IMR-90 (cell line): ENCODE results near the gene PPP1R14B. TPM values are rescaled to one million over a fixed set of nuclear protein-coding genes. Genes with fewer than 3 reads are reported as not detected.

Experiments used
- ATAC-seq: fragments of 200-7000 bp; cut with Tn5 transposase; 2 replicates; pipeline ENCODE4 v1.9.1; 2020; ENCODE audit warnings: low read depth, mild to moderate bottlenecking, moderate library complexity
- BruUV-seq: library from RNA; stranded (reverse); fragments of 400-500 nt; replicated peaks from 2 replicates; lab custom pipeline; 2021; lab: Mats Ljungman, UMichigan
- CTCF ChIA-PET: fragments of 300-600 bp; formaldehyde crosslinking; extraction: SDS; loops from one replicate; lab custom pipeline; 2021; ENCODE audit warnings: antibody characterized with exemption; lab: Yijun Ruan, JAX
- POLR2A ChIA-PET: fragments of 300-600 bp; sonication (Branson Sonifier 250); formaldehyde crosslinking; loops from one replicate; lab custom pipeline; 2022; ENCODE audit warnings: antibody characterized with exemption; ENCODE audit not compliant: unreplicated experiment; lab: Charles Lee
- DNase-seq: peaks from one replicate; pipeline ENCODE4 v3.0.0; 2013
- H2AFZ ChIP-seq: replicated peaks from 2 replicates; pipeline ENCODE3; 2013; ENCODE audit warnings: low read length, mild to moderate bottlenecking; ENCODE audit not compliant: poor library complexity
- H2AK5ac ChIP-seq: 2 replicates; pipeline ENCODE4 v1.6.1; 2013; ENCODE audit warnings: low read depth, low read length, inconsistent platforms
- H2AK9ac ChIP-seq: replicated peaks from 2 replicates; pipeline ENCODE3; 2013; ENCODE audit warnings: mild to moderate bottlenecking, low read depth, low read length, moderate library complexity; ENCODE audit not compliant: poor library complexity
- H2BK120ac ChIP-seq: 2 replicates; pipeline ENCODE4 v1.6.1; 2013; ENCODE audit warnings: low read depth, low read length, inconsistent platforms
- H2BK15ac ChIP-seq: 3 replicates; pipeline ENCODE4 v1.6.1; 2013; ENCODE audit warnings: low read depth, low read length, inconsistent platforms
- H2BK20ac ChIP-seq: 2 replicates; pipeline ENCODE4 v1.6.1; 2013; ENCODE audit warnings: low read depth, mild to moderate bottlenecking, inconsistent platforms, low read length, moderate library complexity
- H2BK5ac ChIP-seq: 2 replicates; pipeline ENCODE4 v1.6.1; 2013; ENCODE audit warnings: mild to moderate bottlenecking, low read depth, low read length, inconsistent platforms; ENCODE audit not compliant: poor library complexity, severe bottlenecking
- H3K14ac ChIP-seq: replicated peaks from 2 replicates; pipeline ENCODE4 v1.6.1; 2013; ENCODE audit warnings: low read depth, low read length, inconsistent platforms
- H3K18ac ChIP-seq: 2 replicates; pipeline ENCODE4 v1.6.1; 2013; ENCODE audit warnings: low read depth, low read length, control low read depth
- H3K23ac ChIP-seq: 2 replicates; pipeline ENCODE4 v1.6.1; 2013; ENCODE audit warnings: low read depth, low read length, inconsistent platforms
- H3K27ac ChIP-seq: 2 replicates; pipeline ENCODE4 v1.5.1; 2013; ENCODE audit warnings: mild to moderate bottlenecking, control low read depth, low read length; ENCODE audit not compliant: insufficient read depth
- H3K27me3 ChIP-seq: 2 replicates; pipeline ENCODE4 v1.6.1; 2013; ENCODE audit warnings: low read length; ENCODE audit not compliant: control insufficient read depth, insufficient read depth
- H3K36me3 ChIP-seq: 2 replicates; pipeline ENCODE4 v1.6.1; 2013; ENCODE audit warnings: low read length, mixed read lengths; ENCODE audit not compliant: control insufficient read depth, insufficient read depth
- H3K4ac ChIP-seq: 2 replicates; pipeline ENCODE4 v1.6.1; 2013; ENCODE audit warnings: low read depth, low read length, inconsistent platforms
- H3K4me1 ChIP-seq: 2 replicates; pipeline ENCODE4 v1.6.1; 2013; ENCODE audit warnings: low read length, mixed read lengths; ENCODE audit not compliant: control insufficient read depth, insufficient read depth
- H3K4me2 ChIP-seq: 2 replicates; pipeline ENCODE4 v1.6.1; 2013; ENCODE audit warnings: low read depth, mild to moderate bottlenecking, control low read depth, low read length, moderate library complexity
- H3K4me3 ChIP-seq: 2 replicates; pipeline ENCODE4 v1.5.1; 2013; ENCODE audit warnings: low read depth, mild to moderate bottlenecking, control low read depth, low read length, moderate library complexity; ENCODE audit not compliant: insufficient read depth
- H3K56ac ChIP-seq: 2 replicates; pipeline ENCODE4 v1.6.1; 2013; ENCODE audit warnings: low read length, inconsistent platforms; ENCODE audit not compliant: insufficient read depth; ENCODE audit errors: extremely low read depth
- H3K79me1 ChIP-seq, 2 experiments: 2 replicates each; pipeline ENCODE4 v1.6.1; 2013; ENCODE audit warnings: low read length in 2 of 2, inconsistent platforms in 1 of 2, low read depth in 1 of 2
- H3K9ac ChIP-seq: 2 replicates; pipeline ENCODE4 v1.6.1; 2013; ENCODE audit warnings: low read depth, low read length, control low read depth
- H3K9me1 ChIP-seq: 2 replicates; pipeline ENCODE4 v1.6.1; 2013; ENCODE audit warnings: low read length, inconsistent platforms; ENCODE audit not compliant: insufficient read depth
- H3K9me3 ChIP-seq: 2 replicates; pipeline ENCODE4 v1.6.1; 2013; ENCODE audit warnings: low read length; ENCODE audit not compliant: control insufficient read depth, insufficient read depth
- H4K20me1 ChIP-seq: 2 replicates; pipeline ENCODE4 v1.6.1; 2013; ENCODE audit warnings: low read length, inconsistent platforms; ENCODE audit not compliant: insufficient read depth
- H4K5ac ChIP-seq: 2 replicates; pipeline ENCODE4 v1.6.1; 2013; ENCODE audit warnings: mild to moderate bottlenecking, low read depth, low read length, control low read depth
- H4K8ac ChIP-seq, 2 experiments: 2 replicates each; pipeline ENCODE4 v1.6.1; 2013; ENCODE audit warnings: low read depth in 2 of 2, low read length in 2 of 2, control low read depth in 1 of 2, inconsistent platforms in 1 of 2
- H4K91ac ChIP-seq: 2 replicates; pipeline ENCODE4 v1.6.1; 2013; ENCODE audit warnings: low read depth, low read length, inconsistent platforms; ENCODE audit not compliant: insufficient read depth
- BHLHE40 ChIP-seq: fragments of 150-350 bp; IDR thresholded peaks from 2 replicates; pipeline ENCODE4 v1.6.1; 2016; ENCODE audit warnings: mild to moderate bottlenecking, low read depth, low read length
- CHD1 ChIP-seq: IDR thresholded peaks from 2 replicates; pipeline ENCODE4 v1.6.1; 2012; ENCODE audit warnings: low read depth, low read length, improper control_type of control experiment
- MAZ ChIP-seq: IDR thresholded peaks from 2 replicates; pipeline ENCODE4 v1.6.1; 2012; ENCODE audit warnings: low read depth, mild to moderate bottlenecking, low read length, improper control_type of control experiment, moderate library complexity, borderline replicate concordance
- RCOR1 ChIP-seq: IDR thresholded peaks from 2 replicates; pipeline ENCODE4 v1.6.1; 2012; ENCODE audit warnings: mild to moderate bottlenecking, low read length, improper control_type of control experiment; ENCODE audit not compliant: insufficient replicate concordance
- SMC3 ChIP-seq: fragments of 150-350 bp; IDR thresholded peaks from 2 replicates; pipeline ENCODE4 v1.6.1; 2016; ENCODE audit warnings: low read depth, mild to moderate bottlenecking, antibody characterized with exemption, low read length, moderate library complexity
- WGBS, 2 experiments: methylation state at CpG; one replicate each; pipeline versions ENCODE4 v1.1.5 to v1.1.7; 2013; ENCODE audit warnings: missing lambda C conversion rate in 2 of 2; ENCODE audit not compliant: insufficient read length in 1 of 2; ENCODE audit errors: extremely low coverage in 2 of 2; 5-methylcytosine and 5-hydroxymethylcytosine counted together
- dilution Hi-C: fragments of 300-500 bp; cut with HindIII; formaldehyde crosslinking; loops from one replicate; pipeline ENCODE4 v1.14.3; 2018; ENCODE audit warnings: low sequenced_read_pairs; ENCODE audit not compliant: unreplicated experiment
- in situ Hi-C: fragments of 300-500 bp; cut with MboI; formaldehyde crosslinking; loops from 3 replicates; pipeline ENCODE4 v1.14.3; 2019; ENCODE audit warnings: low sequenced_read_pairs, inconsistent platforms, mixed read lengths
- intact Hi-C: fragments of 100-400 bp; cut with micrococcal nuclease; formaldehyde crosslinking; loops from 2 replicates; pipeline ENCODE4 v1.10.0; 2022
- polyA plus RNA-seq, 3 experiments: library from polyadenylated mRNA; depleted of rRNA; stranded (reverse); fragments of >200 nt; gene quantifications; 2 replicates each; pipeline ENCODE4 v1.2.3, GENCODE V29; 2012; ENCODE audit warnings: low replicate concordance in 1 of 3
- total RNA-seq: library from RNA; depleted of rRNA; stranded (reverse); fragments of >200 nt; gene quantifications from 2 replicates; pipeline ENCODE4 v1.2.3, GENCODE V29; 2012

The PPP1R14B gene
- total and polyA plus RNA-seq, 2 of the 4 experiments (the other 2 are of a cell fraction): 176 to 257 TPM

DNA sequence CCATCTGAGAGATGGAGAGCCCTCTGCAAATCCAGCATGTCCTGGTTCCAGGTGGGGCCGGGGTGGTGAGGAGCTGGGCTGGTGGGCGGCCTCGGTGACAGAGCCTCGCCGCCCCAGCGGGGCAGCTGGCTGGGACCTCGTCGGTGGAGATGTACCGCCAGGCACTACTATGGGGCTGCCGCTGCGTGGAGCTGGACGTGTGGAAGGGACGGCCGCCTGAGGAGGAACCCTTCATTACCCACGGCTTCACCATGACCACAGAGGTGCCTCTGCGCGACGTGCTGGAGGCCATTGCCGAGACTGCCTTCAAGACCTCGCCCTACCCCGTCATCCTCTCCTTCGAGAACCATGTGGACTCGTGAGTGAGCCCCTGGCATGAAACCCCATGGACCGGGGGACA lies 11.6 kb upstream of the PPP1R14B start:
- Histone ChIP-seq H3K14ac (no peak overlapping the region), H3K4me2 (no peak overlapping the region), H3K23ac (no peak overlapping the region), H3K4me1 (peaks cover 7% of the 10 kb centered on the region), H2BK120ac (no peak overlapping the region), H4K20me1 (0 out of 2 replicates have a peak, but pooled peaks cover under 1% of the 10 kb centered on the region), H3K79me1 (peaks cover 7 to 61% of the 10 kb centered on the region in 2 experiments), H3K56ac (no peak overlapping the region), H2AFZ (no peak overlapping the region), H2BK20ac (no peak overlapping the region), H3K9me1 (0 out of 2 replicates have a peak, but pooled peaks cover 5% of the 10 kb centered on the region), H2BK5ac (no peak overlapping the region), H4K5ac (no peak overlapping the region), H3K9ac (no peak overlapping the region), H2BK15ac (no peak overlapping the region), H3K36me3 (peaks cover 66% of the 10 kb centered on the region), H3K9me3 (no peaks in the 10 kb centered on the region), H4K91ac (no peak overlapping the region), H3K4me3 (no peak overlapping the region), H3K27ac (no peak overlapping the region), H2AK5ac (no peak overlapping the region), H3K27me3 (no peaks in the 10 kb centered on the region), H3K4ac (no peak overlapping the region), H3K18ac (no peak overlapping the region), H2AK9ac (no peak overlapping the region), H4K8ac (no peak overlapping the region)
- dilution Hi-C loops: no loop called here
- POLR2A ChIA-PET: no interaction called here
- CTCF ChIA-PET: no interaction called here
- 96% methylated on average over 9 of the region's 24 CpGs; no CpG with 5 or more reads in 1 of the 2 experiments for WGBS, 2 experiments
- intact Hi-C loops: no loop called here
- no TSS peak for BruUV-seq
- in situ Hi-C loops: no loop called here
- DNase-seq: no peak
- TF ChIP-seq MAZ: no peak
- TF ChIP-seq SMC3: no peak
- TF ChIP-seq CHD1: no peak
- TF ChIP-seq RCOR1: no peak
- TF ChIP-seq BHLHE40: no peak
- ATAC-seq: no peak
